Fibroblast of the aortic adventitia (primary cell): ENCODE data around the gene APBB1. TPM values are rescaled to one million over a fixed set of nuclear protein-coding genes. Genes with fewer than 3 reads are reported as not detected.
A peak's percentile ranks its signal among the peaks of the same experiment; 100 is the strongest.
"Not testable (repeated sequence)": the region's sequence is repeated elsewhere in the genome, so short reads cannot be mapped to it uniquely, and the experiment has no call there.

Source experiments
- DNase-seq: peaks from one replicate; pipeline ENCODE4 v3.0.0-alpha.2; 2010; ENCODE audit warnings: low read depth
- H3K4me3 ChIP-seq: 2 replicates; pipeline ENCODE4 v1.5.1; 2011; ENCODE audit warnings: low read depth, mild to moderate bottlenecking, control low read depth, low read length, moderate library complexity
- total RNA-seq: library from RNA; depleted of rRNA; stranded (reverse); fragments of >200 nt; gene quantifications from 2 replicates; pipeline ENCODE4 v1.2.3, GENCODE V29; 2012; ENCODE audit warnings: low replicate concordance
- TF ChIP-seq, protein P1 (sequence below): IDR thresholded peaks from 2 replicates; pipeline ENCODE4 v1.5.1; 2011; ENCODE audit warnings: mild to moderate bottlenecking, low read length, control low read depth, inconsistent platforms; ENCODE audit not compliant: insufficient read depth

The APBB1 gene
- total RNA-seq, 1 donor: 41.8 TPM

DNA sequence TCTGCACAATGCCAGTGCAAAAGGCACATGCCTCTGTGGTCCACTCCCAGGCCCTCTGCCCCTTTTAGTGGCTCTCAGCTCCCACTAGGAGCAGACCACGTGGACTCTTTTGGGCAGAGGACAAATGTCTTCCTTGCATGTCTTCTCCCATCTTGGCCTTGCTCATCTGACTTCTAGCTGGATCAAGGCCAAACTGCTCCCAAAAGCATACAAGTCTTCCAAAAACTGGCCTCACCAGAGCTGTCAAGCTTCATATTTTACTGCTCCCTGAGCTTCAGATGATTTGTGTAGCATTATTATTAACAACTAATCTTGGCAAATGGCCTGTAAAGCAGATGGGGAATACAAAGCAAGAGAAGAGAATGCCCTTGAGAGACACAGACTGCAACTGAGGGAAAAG, 21.7 kb downstream of the APBB1 start:
- DNase-seq: peak; percentile 52
- H3K4me3 ChIP-seq: no peak overlapping the region
- TF ChIP-seq, protein P1, sequence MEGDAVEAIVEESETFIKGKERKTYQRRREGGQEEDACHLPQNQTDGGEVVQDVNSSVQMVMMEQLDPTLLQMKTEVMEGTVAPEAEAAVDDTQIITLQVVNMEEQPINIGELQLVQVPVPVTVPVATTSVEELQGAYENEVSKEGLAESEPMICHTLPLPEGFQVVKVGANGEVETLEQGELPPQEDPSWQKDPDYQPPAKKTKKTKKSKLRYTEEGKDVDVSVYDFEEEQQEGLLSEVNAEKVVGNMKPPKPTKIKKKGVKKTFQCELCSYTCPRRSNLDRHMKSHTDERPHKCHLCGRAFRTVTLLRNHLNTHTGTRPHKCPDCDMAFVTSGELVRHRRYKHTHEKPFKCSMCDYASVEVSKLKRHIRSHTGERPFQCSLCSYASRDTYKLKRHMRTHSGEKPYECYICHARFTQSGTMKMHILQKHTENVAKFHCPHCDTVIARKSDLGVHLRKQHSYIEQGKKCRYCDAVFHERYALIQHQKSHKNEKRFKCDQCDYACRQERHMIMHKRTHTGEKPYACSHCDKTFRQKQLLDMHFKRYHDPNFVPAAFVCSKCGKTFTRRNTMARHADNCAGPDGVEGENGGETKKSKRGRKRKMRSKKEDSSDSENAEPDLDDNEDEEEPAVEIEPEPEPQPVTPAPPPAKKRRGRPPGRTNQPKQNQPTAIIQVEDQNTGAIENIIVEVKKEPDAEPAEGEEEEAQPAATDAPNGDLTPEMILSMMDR: no peak

GRCh38 chr11:6395470-6396060, 23.3 kb downstream of the APBB1 start:
- no peak overlapping the region for H3K4me3 ChIP-seq
- TF ChIP-seq, protein P1: no peak
- no peak for DNase-seq

DNA sequence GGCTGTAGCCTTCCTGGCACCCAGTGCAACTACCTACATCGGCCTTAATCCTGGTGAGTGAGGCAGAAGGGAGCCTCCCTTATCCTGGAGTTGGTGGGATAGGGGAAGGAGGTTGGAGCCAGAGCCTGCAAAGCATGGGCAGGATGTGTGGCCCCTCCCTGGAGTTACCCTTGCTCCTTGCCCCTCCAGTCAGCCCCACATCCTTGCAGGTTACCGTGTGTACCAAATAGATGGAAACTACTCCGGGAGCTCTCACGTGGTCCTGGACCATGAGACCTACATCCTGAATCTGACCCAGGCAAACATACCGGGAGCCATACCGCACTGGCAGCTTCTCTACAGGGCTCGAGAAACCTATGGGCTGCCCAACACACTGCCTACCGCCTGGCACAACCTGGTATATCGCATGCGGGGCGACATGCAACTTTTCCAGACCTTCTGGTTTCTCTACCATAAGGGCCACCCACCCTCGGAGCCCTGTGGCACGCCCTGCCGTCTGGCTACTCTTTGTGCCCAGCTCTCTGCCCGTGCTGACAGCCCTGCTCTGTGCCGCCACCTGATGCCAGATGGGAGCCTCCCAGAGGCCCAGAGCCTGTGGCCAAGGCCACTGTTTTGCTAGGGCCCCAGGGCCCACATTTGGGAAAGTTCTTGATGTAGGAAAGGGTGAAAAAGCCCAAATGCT, 24.8 kb downstream of the APBB1 start:
- DNase-seq: no peak
- TF ChIP-seq, protein P1: no peak
- no peak overlapping the region for H3K4me3 ChIP-seq

DNA sequence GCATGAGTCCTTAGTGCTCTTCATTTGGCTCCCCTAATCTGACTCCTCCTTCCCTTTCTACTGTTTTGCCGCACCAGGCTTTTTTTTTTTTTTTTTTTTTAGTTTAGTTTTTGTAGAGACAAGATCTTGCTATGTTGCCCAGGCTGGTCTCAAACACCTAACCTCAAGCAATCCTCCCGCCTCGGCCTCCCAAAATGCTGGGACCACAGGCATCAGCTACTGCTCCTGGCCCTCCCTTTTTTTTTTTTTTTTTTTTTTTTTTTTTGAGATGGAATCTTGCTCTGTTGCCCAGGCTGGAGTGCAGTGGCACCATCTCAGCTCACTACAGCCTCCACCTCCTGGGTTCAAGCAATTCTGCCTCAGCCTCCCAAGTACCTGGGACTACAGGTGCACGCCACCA, 26.6 kb downstream of the APBB1 start:
- DNase-seq, H3K4me3 ChIP-seq: not testable (repeated sequence)

GRCh38 chr11:6391537-6392134, 27.3 kb downstream of the APBB1 start:
- no peak for DNase-seq
- H3K4me3 ChIP-seq: peak overlapping the region; percentile 85
- TF ChIP-seq, protein P1: no peak

DNA sequence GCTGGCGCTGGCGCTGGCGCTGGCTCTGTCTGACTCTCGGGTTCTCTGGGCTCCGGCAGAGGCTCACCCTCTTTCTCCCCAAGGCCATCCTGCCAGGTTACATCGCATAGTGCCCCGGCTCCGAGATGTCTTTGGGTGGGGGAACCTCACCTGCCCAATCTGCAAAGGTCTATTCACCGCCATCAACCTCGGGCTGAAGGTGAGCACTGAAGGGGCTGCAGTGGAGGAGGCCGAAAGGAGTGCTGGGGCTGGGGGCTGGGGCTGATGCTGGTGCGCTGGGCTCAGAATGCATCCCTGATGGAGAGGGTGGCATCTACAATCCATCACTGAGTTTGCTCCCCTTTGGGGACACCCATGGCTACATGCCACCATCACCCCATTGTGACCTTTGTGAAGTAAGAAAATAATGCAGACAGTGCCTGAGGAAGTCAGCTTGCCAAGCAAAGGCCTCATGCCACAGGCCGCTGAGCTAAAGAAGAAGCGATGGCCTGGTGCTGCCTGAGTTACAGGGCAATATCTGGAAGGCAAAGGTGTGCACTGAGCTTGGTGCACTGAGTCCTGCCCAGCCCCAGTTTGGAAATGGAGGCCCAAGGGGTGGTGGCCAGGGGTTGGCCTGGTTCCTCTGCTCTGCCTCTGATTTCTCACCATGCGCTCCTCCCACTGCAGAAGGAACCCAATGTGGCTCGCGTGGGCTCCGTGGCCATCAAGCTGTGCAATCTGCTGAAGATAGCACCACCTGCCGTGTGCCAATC, 28.0 kb downstream of the APBB1 start:
- DNase-seq: no peak
- TF ChIP-seq, protein P1: no peak
- H3K4me3 ChIP-seq: peak overlapping the region; percentile 85
